Activated CD4-positive, alpha-beta T cell treated with anti-CD3 and anti-CD28 coated beads for 24 hours (primary cell): ENCODE results near the gene ZMAT5.

ENCODE experiments used
- DNase-seq, 2 donors: peaks; one replicate each; pipeline ENCODE4 v3.0.0-alpha.2; 2020; ENCODE audit warnings: low read depth in 2 of 2

Gene ZMAT5

DNA sequence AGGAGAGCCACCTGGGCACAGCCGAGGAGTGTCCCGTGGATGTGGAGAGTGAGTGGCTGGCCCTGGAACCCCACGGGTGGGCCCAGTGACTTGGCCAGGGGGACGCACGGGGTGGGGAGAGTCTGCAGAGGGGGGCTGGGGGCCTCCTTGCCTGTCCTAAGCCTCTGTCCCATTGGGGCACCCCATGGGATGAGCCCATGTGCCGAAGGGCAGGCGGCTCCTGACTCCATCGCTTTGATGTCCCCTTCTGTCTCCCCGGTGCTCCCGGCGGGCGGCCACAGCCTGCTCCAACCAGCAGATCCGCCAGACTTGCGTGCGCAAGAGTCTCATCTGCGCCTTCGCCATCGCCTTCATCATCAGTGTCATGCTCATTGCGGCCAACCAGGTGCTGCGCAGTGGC, 37.6 kb downstream of the ZMAT5 start:
- no peak for DNase-seq

GRCh38 chr22:29727131-29727523, 39.7 kb downstream of the ZMAT5 start:
- DNase-seq: no peak

DNA sequence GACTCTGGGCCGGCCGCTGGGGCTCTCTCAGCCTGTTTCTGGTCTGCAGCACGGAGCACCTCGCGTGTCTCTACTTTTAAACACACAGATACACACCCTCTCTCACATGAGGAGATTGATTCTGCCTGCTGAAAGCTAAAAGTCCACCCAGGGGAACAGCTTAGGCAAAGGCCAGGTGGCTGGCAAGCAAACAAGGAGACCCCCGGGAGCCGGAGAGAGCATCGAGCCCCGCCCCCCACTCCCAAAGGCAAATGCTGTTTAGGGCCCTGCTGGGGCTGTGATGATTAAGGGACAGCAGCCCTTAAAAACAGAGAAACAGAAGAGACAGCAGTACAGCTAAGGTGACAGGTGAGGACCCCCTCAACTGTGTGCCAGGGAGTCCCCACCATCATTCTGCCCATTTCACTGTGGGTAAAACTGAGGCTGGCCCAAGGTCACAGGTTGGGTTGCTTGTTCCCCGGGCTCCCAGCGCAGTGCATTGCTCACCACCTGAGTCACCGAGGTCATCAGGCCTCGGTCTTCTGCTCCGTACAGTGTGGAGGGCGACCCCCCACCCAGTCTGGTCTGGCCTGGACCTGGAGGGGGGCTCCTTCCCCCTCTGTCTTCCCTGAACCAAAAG, 40.2 kb downstream of the ZMAT5 start:
- no peak for DNase-seq

DNA sequence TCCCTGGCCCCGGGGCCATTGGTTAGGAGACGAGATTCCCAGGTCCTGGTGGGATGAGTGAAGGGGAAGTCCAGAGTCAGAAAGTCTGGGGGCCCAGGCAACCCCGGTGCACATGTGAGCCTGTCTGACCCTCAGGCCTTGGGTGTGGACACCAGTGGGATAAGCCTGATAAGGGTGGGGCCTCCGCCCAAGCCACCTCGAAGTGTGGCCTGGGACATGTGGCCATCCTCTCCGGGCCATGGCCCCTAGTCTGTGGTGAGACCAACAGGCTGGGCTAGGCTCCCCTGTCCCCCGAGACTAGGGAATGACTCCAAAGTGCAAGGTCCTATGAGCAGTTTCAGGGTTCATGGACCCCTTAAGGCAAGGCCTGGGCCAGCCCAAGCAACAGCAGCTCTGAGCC, 40.7 kb downstream of the ZMAT5 start:
- DNase-seq: no peak

GRCh38 chr22:29724843-29725242, 42.0 kb downstream of the ZMAT5 start:
- DNase-seq: no peak

DNA sequence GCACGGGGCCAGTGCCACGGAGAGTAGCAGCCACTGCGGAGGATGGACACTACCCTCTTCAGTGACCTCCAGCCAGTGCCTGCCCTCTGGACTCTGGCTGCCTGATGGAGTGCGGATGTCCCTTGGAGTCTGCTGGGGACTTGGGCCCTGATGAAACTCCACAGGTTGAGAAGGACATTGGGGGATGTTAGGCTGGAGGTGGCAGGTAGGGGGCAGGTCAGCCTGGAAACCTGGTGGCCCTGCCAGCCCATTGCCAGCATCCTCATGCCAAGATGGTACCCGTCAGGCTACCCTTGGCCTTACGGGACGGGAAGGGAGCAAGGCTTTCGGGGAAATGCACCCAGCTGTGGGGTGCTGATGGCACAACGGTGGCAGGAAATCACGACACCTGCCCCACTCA, 43.0 kb downstream of the ZMAT5 start:
- no peak for DNase-seq

DNA sequence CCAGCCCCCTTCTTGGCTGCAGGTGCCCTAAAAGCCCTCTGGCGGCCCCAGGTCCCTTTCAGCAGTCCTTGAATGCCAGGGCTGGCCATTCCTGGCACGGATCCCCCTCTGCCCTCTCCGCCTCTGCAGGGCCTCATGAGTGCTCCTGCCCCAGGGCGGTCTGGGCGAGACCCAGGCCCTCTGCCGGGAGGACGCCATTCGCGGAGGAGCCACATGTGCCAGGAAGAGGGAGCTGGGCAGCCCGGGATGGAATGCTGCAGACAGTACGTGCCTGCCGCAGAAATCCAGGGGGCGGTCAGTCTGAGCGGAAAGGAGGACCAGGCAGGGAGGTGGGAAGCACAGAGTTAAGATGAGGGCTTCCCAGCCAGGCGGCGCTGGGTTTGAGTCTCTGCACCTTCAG, 44.2 kb downstream of the ZMAT5 start:
- DNase-seq: no peak

DNA sequence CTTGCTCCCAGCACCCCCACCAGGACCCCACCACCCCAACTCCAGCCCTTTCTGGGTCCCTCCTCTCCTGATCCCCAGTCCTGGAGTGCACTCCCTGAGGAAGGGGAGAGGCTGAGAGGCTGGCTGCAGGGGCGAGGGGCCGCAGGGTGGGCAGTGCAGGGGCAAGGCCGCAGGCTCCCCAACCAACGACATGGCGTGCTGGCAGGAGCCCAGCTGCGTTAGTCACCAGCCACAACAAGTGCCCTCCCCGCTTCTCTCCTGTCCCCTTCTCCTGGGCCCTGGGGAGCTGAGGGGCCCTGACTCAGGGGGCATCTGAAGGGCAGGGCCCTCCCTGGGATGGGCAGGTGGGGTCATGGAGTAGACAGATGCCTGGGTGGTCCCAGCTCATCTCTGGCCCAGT, 44.7 kb downstream of the ZMAT5 start:
- no peak for DNase-seq

GRCh38 chr22:29720811-29721323, 45.9 kb downstream of the ZMAT5 start:
- DNase-seq: no peak

- DNase-seq: no peak
Measured at GRCh38 chr22:29719899-29720645, 46.7 kb downstream of the ZMAT5 start, which contains the start of gene CABP7. TSS of gene CABP7 (plus strand) at chr22:29720003. CDS start at chr22:29720425, 422 bp downstream.

- no peak for DNase-seq
Measured at GRCh38 chr22:29718949-29719898, 47.6 kb downstream of the ZMAT5 start.

DNA sequence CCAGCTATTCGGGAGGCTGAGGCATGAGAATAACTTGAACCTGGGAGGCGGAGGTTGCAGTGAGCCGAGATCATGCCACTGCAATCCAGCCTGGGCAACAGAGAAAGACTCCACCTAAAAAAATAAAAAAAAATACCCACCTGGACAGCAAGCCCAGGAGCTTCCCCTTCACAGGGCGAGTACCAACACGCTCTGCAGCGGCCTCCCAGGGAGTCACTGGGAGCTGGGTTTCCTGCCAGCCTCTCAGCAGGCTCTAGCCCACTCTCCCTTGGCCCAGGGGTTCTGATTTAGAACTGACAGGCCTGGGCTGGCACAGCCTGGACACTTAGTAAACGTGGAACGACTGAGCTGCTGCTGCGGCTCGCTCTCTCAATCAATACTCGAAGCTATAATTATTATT, 49.0 kb downstream of the ZMAT5 start:
- no peak for DNase-seq

DNA sequence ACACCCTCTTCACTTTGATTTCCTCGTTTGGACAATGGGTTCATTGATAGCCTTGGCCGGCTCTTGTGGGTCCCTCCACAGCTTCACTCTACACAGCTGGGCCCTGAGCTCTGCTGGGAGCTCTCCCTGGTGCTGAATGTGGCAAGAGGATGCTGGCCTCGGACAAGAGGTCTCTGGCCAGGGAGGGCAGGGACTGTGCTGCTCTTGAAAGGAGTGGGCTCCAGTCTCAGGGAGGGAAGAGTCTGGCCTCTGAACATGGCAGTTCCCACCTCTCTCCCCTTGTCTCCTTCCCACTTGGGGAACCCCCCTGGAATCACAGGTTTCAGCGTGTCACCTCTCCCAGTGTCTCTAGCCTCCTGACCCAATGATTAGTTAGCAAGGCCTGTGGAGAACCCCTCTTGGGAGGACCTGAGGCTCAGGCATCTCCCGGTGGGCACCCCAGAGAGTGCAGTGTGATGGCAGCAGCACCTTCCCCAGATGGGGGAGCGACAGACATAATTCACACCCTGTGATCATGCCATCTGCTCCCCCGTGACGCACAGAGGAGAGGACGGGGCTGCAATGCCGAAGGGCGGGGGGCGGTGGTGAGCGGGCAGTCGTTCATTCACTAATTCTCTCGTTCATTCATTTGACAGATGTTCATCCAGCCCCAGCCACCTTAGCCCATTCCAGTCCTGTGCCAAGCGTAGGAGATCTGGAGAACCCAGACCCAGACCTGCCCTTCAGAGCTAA, 49.8 kb downstream of the ZMAT5 start:
- DNase-seq: no peak

DNA sequence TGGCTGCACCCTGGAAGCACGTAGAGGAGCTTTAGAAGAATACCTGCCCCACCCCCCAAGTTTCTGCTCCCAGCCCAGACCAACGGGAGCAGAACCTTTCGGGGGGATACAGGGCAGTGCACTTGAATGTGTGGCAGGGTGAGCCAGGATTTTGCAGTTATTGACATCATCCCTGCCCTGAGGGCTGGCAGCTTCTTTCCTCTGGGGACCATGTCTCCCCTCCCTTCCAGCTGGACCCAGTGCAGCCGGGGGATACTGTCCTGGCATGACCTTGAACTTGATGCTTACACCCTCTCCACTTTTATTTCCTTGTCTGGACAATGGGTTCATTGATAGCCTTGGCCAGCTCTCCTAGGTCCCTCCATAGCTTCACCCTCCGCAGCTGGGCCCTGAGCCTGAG, 51.1 kb downstream of the ZMAT5 start:
- DNase-seq: no peak

GRCh38 chr22:29715240-29715639, 51.6 kb downstream of the ZMAT5 start:
- DNase-seq: no peak

GRCh38 chr22:29713156-29713727, 53.6 kb downstream of the ZMAT5 start:
- no peak for DNase-seq

GRCh38 chr22:29712119-29712518, 54.7 kb downstream of the ZMAT5 start:
- DNase-seq: no peak

- DNase-seq: no peak
Measured at GRCh38 chr22:29710922-29711593, 55.7 kb downstream of the ZMAT5 start.

DNA sequence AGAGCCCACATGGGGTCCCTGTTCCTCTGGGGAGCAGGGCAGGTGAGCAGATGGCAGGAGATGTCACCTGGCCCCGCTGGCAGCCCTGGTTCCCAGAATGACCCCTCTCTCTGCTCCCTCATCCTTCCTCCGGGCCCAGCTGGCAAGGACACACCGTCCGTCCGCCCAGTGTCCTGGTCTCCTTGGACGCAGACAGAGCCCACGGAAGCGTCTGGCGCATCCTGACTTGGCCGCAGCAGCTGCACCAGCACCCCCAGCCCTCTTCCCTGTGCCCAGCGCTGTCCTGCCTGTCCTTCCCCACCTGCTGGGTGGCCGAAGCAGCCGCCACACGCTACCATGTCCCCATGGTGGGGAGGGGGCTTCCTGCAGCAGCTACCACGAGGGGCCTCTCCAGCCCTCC, 56.6 kb downstream of the ZMAT5 start:
- no peak for DNase-seq

DNA sequence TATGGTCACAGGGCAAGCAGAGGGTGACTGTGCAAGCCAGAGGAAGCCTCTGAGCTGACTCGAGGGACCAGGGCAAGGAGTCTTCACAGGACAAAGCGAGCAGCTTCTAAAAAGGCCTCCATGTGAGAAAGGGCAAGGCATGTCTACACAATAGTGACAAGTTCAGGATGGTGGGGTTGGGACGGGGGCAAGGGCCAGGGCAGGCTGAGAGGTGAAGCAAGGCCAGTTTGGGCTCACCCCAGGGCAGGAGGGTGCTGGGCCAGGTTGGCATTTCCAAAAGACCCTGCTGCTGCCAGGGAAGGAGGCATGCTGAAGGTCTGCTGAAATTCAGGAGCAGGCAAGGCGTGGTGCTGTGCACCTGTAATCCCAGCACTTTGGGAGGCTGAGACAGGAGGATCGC, 59.3 kb downstream of the ZMAT5 start:
- DNase-seq: no peak

GRCh38 chr22:29707010-29707409, 59.8 kb downstream of the ZMAT5 start:
- DNase-seq: no peak
